WTC11 (cell line): ENCODE results near the gene AGO3.

Experiments used
- CBFB ChIP-seq: sonication (generic); formaldehyde crosslinking; IDR thresholded peaks from 2 replicates; pipeline ENCODE4 v1.8.1; 2022; ENCODE audit warnings: mild to moderate bottlenecking, low read depth, missing genetic modification reagents
- ZNF138 ChIP-seq: sonication (generic); formaldehyde crosslinking; conservative IDR thresholded peaks from 2 replicates; pipeline ENCODE4 v1.8.1; 2022; ENCODE audit warnings: mild to moderate bottlenecking, moderate library complexity, missing genetic modification reagents

DNA sequence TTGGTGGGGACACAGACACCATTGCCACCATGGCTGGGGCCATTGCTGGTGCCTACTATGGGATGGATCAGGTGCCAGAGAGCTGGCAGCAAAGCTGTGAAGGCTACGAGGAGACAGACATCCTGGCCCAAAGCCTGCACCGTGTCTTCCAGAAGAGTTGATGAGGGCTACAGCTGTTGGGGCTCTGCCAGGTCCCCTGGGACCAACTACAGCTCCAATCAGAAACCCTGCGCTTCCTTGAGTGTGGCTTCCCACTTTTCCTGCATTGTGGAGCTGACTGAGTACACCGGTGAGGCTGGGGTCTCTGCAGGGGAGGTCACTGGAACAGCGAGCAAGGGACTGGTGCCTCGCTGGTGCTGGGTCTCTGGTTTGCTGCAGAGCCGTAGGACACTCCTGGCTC, 162.3 kb downstream of the AGO3 start:
- TF ChIP-seq CBFB (CRISPR knock-in tag), result no peak
- no peak for TF ChIP-seq ZNF138 (CRISPR knock-in tag)
